HG03066 (cell line): ENCODE data around the gene MAN2A1.
A peak's percentile ranks its signal among the peaks of the same experiment; 100 is the strongest.

Experiments
- ATAC-seq: cut with Tn5 transposase; IDR thresholded peaks from one replicate; pipeline ENCODE4 v1.9.1; 2021; ENCODE audit warnings: low read depth; ENCODE audit not compliant: unreplicated experiment

The MAN2A1 gene

GRCh38 chr5:109678447-109678846, 11.3 kb upstream of the MAN2A1 start:
- no peak for ATAC-seq

GRCh38 chr5:109681763-109682162, 8.0 kb upstream of the MAN2A1 start:
- ATAC-seq = no peak

GRCh38 chr5:109682383-109682782, 7.3 kb upstream of the MAN2A1 start:
- no peak for ATAC-seq

DNA sequence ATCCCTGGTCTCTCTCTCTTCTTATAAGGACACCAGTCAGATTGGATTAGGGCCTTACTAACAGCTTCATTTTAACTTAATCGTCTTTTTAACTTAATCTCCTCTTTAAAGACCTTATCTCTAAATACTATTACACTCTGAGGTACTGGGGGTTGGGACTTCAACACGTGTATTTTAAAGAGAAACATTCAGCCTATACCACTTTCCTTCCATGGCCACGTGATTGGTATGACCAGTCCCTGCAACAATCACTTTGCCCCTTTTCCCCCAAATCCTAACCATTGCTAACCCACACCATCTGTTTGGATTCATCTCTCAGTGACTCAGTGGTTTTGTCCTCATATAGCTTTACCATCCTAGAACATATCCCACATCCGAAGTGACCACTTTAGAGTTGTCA, 3.8 kb upstream of the MAN2A1 start:
- ATAC-seq = no peak

DNA sequence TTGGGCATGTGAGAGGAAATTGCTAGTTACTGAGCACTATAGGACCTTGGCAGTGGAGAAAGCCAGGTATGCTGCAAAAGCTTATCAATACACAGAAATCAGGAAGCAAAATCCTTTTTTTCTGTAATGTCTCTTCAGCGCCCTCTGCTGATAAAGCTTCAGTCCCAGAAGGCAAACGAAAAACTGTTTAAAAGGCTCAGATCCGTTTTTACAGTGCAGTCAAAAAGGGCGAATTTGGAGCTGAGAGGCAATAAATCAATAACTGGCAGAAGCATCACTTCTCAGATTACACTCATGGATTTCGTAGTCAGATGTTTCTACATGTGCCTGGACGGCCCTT, 1.1 kb upstream of the MAN2A1 start:
- no peak for ATAC-seq

DNA sequence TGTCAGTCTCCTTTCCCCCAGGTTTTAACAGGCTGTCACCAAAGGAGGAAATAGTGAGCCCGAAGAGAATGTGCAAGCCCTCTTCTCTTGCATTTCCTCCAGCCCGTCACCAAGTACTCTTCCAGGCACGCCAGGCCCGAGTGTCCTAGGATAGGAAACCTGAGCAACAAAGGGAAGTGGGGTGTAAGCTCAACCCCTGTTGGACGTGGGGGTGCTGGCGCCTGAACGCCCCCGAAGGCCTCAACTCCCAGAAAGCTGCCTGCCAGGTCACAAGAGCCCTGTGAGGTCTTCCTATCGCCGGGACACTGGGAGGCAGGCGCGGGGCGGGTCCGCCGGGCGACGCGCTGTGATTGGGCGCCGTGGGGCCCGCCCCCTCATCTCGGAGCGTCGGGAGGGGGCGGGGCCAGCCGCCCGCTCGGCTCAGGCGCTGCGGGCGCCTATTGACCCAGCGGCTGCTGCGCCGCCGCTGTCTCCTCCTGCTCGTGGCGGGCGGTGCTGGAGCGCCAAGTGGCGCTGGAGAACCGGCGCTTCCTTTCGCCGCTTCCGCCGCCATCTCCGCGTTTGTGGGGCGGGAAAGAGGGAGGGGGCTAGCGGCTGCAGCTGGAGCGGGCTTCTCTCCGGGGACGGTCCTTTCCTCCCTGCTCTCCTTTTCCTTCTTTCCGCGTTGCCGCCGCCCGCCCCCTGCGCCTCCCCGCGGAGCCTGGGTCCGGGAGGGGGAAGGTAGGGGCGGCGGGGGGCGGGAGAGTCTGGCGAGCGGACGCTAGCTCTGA, 572 bp upstream of the MAN2A1 start:
- ATAC-seq = peak; percentile 60

DNA sequence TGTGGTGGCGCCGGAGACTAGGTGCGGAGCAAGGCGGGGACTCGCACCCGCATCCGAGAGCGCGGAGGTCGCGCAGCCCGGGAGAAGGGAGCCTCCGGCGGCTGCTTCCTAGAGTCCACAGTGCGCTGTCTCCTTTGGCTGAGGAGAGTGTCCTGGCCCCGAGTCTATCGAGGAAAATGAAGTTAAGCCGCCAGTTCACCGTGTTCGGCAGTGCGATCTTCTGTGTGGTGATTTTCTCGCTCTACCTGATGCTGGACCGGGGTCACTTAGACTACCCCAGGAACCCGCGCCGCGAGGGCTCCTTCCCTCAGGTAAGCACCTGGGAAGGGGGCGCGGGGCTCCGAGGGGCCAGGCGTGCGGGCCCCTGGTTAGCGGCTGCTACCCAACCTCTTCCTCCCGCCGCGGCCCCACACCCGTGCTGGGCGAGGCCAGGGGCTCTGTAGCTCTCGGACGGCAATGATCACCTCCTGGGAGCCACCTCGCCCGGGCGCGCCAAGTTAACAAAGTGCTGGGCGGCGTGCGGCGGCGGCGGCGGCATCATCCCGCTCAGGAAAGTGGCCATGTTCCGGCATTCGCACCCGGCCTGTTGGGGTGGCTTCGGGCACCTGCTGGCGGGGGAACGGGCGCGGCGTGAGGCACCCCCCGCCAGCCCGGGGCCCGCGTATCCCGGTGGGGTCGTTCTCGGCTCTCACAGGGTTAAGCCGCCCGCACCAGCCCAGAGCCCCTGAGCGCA, 681 bp downstream of the MAN2A1 start:
- ATAC-seq = peak; percentile 8

DNA sequence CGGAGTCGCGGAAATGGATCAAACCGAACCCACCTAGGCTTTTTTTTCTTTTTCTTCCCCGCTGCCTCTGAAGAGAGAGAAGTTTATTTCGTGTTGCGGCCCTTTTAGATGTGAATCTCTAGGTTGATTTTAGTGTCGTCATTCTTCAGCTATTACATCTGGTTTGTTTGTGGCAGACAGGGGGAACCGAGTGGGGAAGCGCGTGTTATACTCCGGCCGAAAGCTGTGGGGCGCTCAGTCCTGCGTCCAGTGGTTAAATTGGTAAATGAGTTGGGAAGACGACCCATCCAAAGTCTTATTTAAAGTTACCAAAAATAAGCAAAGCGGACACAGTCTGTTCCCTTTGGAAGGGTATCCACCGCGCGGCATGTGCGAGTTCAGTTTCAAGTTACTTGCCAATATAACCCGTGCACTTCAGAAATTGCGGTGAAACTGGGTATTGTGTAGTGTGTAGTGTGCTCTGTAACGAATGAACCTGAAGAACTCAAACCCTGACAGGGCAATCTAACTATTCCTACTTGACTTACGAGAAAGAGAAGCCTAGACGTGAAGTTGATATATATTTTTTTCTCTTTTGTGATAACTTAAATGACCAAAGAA, 1.3 kb downstream of the MAN2A1 start:
- peak; percentile 12 for ATAC-seq

DNA sequence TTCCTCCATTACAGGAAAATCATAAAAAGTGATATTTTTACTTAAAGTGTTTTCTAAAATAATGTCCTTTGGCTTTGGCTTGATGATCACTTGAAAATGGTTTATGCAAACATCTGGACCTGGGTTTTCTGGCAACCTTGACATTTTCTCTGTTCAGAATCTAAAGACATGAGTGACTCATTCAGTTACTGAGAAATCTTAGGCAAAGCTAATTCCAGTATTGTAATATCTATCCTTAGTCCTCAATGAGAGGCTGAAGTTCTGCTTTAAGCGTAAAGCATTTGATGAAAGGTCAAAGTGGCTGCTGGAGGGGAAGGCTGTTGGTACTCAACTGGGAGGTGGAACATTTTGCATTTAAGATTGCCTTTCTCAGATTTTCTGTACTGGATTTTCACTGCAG, 2.3 kb downstream of the MAN2A1 start:
- ATAC-seq = no peak

DNA sequence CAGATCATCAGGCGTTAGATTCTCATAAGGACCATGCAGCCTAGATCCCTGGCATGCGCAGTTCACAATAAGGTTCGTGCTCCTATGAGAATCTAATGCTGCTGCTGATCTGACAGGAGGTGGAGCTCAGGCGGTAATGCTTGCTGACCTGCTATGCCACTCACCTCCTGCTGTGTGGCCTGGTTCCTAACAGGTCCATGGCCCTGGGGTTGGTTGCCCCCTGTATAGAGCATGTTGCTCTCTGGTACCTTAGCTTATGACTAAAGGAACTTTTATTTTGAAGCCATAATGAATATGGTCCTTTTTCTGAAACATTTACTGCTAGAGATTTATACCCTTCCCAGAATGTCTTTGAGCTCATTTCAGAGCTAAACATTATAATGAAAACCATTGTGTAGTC, 3.1 kb downstream of the MAN2A1 start:
- no peak for ATAC-seq

GRCh38 chr5:109693535-109694400, 4.0 kb downstream of the MAN2A1 start:
- ATAC-seq = no peak

DNA sequence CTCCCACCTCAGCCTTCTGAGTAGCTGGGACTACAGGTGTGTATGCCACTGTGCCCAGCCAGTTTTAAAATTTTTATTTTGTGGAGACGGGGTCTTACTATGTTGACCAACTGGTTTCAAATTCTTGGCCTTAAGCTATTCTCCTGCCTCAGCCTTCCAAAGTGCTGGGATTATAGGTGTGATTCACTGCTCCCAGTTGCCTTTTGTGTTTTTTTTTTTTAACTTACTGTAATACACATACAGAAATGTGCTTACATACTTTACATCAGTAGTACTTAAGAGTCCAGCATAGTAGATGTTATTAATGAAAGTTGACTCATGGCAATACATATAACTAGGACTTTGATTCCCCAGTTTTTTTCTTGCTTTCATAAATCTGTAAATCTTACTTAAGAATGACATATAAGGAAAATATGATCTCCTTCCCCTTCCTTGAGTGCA, 4.7 kb downstream of the MAN2A1 start:
- ATAC-seq = no peak

DNA sequence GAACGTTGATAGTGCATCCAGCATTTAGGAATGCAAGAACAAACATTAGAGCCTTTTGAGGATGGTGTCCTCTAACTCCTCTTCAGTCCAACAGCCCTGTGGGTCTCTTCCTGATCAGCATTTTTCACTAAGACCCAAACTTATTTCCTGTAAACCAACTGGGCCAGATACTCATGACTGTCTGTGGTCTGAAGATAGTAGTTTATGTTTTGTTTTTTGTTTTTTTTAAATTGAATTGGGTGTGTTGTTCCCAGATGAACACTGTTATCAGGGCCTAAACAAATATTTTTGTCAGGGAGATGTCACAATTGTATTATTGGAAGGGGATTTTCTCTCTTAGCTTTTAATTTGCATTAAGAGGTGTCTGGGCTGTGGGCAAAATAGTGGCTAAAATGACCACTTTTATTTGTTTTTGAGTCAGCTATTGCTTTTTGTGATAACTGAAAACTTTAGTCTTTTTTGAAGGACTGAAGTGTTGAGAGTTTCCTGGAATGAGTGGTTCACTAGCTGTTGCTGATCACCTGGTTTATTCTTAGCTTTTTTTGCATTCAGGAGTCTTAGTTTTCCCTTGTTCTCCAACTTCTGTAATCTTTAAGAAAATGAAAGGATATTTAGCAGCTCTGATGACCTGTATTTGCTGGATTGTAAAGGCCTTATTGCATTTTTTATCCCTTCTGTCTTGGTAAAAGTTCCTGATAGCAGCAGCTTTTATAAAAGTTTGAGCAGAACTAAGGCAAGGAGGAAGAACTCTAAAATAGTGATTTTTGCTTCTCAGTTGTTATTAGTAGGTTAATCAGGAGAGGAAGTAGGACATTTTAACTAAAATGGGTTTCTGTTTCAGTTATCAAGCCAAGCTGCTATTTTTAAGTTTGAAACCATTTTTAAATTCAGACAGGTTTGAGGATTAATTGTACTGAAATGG, 5.5 kb downstream of the MAN2A1 start:
- peak; percentile 54 for ATAC-seq

DNA sequence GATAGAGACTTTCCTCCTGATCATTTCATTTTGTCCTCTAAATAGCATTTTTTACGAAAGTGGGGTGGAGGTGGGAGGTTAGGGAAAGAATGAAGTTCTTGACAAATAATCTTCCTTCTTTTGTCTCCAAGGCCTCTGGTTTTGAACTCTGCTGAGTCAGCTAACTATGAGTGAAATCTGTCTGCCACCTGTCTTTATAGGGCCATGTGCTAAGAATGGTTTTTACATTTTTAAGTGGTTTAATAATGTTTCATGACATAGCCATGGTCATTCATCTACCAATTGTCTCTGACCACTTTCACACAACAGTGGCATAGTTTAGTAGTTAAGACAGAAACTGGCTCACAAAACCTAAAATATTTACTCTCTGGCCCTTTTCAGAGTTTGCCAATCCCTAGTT, 7.6 kb downstream of the MAN2A1 start:
- no peak for ATAC-seq

DNA sequence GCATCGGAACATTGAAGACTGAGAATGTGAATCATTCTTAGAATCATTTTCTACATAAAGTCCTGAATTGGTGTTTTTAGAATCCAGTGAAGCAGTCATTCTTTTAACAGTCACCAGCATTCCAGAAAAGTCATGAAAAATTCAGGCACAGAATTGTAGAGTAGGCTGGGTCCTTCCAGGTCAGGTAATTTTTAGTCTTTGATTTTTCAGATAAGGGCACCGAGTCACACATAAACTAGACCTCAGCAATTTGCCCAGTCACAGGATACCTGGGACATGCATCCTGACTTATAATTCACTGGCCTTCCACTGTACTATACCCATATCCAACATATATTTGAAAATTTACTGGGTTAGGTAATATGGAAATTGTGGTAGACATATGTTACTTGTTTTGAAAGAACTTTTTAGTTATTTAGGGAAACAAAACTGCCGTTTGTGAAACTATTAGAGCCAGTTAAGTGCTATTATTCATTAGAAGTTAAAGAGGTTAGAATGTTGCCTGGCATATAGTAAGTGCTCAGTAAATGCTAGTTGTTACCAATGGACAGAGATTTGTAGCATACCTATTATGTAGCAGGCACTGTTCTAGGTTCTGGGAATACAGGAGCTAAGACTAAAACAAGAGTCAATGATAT, 10.9 kb downstream of the MAN2A1 start:
- peak; percentile 35 for ATAC-seq

- ATAC-seq = no peak
Observed at GRCh38 chr5:109701252-109701651, 11.5 kb downstream of the MAN2A1 start.

GRCh38 chr5:109701792-109702191, 12.1 kb downstream of the MAN2A1 start:
- ATAC-seq = no peak

GRCh38 chr5:109703166-109703565, 13.4 kb downstream of the MAN2A1 start:
- no peak for ATAC-seq

- no peak for ATAC-seq
Observed at GRCh38 chr5:109703829-109704228, 14.1 kb downstream of the MAN2A1 start.
